Rectal smooth muscle tissue (tissue), 1 donor: Measurements from ENCODE around the gene KMT2C.
"Not testable (repeated sequence)": the region's sequence is repeated elsewhere in the genome, so short reads cannot be mapped to it uniquely, and the experiment has no call there.

Experiments used
- H3K27ac ChIP-seq: one replicate; pipeline ENCODE4 v1.7.0; 2013; ENCODE audit warnings: low read depth, low read length, inconsistent platforms
- H3K27me3 ChIP-seq: one replicate; pipeline ENCODE4 v1.7.0; 2013; ENCODE audit warnings: low read length; ENCODE audit not compliant: control insufficient read depth, insufficient read depth
- H3K36me3 ChIP-seq: one replicate; pipeline ENCODE4 v1.7.0; 2013; ENCODE audit warnings: low read length; ENCODE audit not compliant: control insufficient read depth, insufficient read depth
- H3K4me1 ChIP-seq: one replicate; pipeline ENCODE4 v1.7.0; 2013; ENCODE audit warnings: low read length; ENCODE audit not compliant: control insufficient read depth, insufficient read depth
- H3K4me3 ChIP-seq: one replicate; pipeline ENCODE4 v1.7.0; 2013; ENCODE audit warnings: low read length
- H3K9ac ChIP-seq: one replicate; pipeline ENCODE4 v1.7.0; 2013; ENCODE audit warnings: low read length

KMT2C gene

GRCh38 chr7:152307902-152308301, 127.9 kb downstream of the KMT2C start:
- Histone ChIP-seq H3K4me3 (no peak overlapping the region), H3K9ac (no peak overlapping the region), H3K4me1 (no peaks in the 10 kb centered on the region), H3K36me3 (peaks cover 6% of the 10 kb centered on the region), H3K27ac (no peak overlapping the region), H3K27me3 (no peaks in the 10 kb centered on the region)

GRCh38 chr7:152299542-152300143, 136.2 kb downstream of the KMT2C start:
- not testable (repeated sequence) for H3K27me3 ChIP-seq, H3K27ac ChIP-seq, H3K4me1 ChIP-seq, H3K4me3 ChIP-seq, H3K36me3 ChIP-seq, H3K9ac ChIP-seq

- no peaks in the 10 kb centered on the region for H3K36me3 ChIP-seq
- no peak overlapping the region for H3K4me3 ChIP-seq
- H3K4me1 ChIP-seq: no peaks in the 10 kb centered on the region
These were observed 142.9 kb downstream of the KMT2C start for GRCh38 chr7:152292897-152293296.

GRCh38 chr7:152286972-152287371, 148.8 kb downstream of the KMT2C start:
- H3K27me3 ChIP-seq, H3K4me3 ChIP-seq, H3K4me1 ChIP-seq, H3K36me3 ChIP-seq, H3K27ac ChIP-seq, H3K9ac ChIP-seq: not testable (repeated sequence)

More at GRCh38 chr7:152292897-152293296, 142.9 kb downstream of the KMT2C start:
- Histone ChIP-seq H3K9ac (no peak overlapping the region), H3K27ac (no peak overlapping the region), H3K27me3 (no peaks in the 10 kb centered on the region)

GRCh38 chr7:152286219-152286618, 149.6 kb downstream of the KMT2C start:
- H3K9ac ChIP-seq, H3K27me3 ChIP-seq, H3K4me3 ChIP-seq, H3K4me1 ChIP-seq, H3K27ac ChIP-seq, H3K36me3 ChIP-seq: not testable (repeated sequence)

- H3K36me3 ChIP-seq, H3K27me3 ChIP-seq, H3K9ac ChIP-seq, H3K4me1 ChIP-seq, H3K4me3 ChIP-seq, H3K27ac ChIP-seq: not testable (repeated sequence)
These were observed 150.8 kb downstream of the KMT2C start for GRCh38 chr7:152284998-152285397.

GRCh38 chr7:152277687-152278086, 158.1 kb downstream of the KMT2C start:
- not testable (repeated sequence) for H3K27me3 ChIP-seq, H3K4me1 ChIP-seq, H3K4me3 ChIP-seq, H3K9ac ChIP-seq, H3K27ac ChIP-seq, H3K36me3 ChIP-seq

GRCh38 chr7:152270427-152270826, 165.4 kb downstream of the KMT2C start:
- not testable (repeated sequence) for H3K4me3 ChIP-seq, H3K27me3 ChIP-seq, H3K27ac ChIP-seq, H3K4me1 ChIP-seq, H3K9ac ChIP-seq, H3K36me3 ChIP-seq

GRCh38 chr7:152266859-152267258, 168.9 kb downstream of the KMT2C start:
- not testable (repeated sequence) for H3K27me3 ChIP-seq, H3K4me3 ChIP-seq, H3K9ac ChIP-seq, H3K4me1 ChIP-seq, H3K36me3 ChIP-seq, H3K27ac ChIP-seq

- H3K9ac ChIP-seq, H3K27ac ChIP-seq, H3K27me3 ChIP-seq, H3K4me3 ChIP-seq, H3K4me1 ChIP-seq, H3K36me3 ChIP-seq: not testable (repeated sequence)
These were observed 170.9 kb downstream of the KMT2C start for GRCh38 chr7:152264915-152265314.

- not testable (repeated sequence) for H3K36me3 ChIP-seq, H3K4me3 ChIP-seq, H3K4me1 ChIP-seq, H3K27me3 ChIP-seq, H3K27ac ChIP-seq, H3K9ac ChIP-seq
These were observed 173.7 kb downstream of the KMT2C start for GRCh38 chr7:152262146-152262545.

GRCh38 chr7:152259645-152260044, 176.2 kb downstream of the KMT2C start:
- not testable (repeated sequence) for H3K27ac ChIP-seq, H3K36me3 ChIP-seq, H3K27me3 ChIP-seq, H3K9ac ChIP-seq, H3K4me1 ChIP-seq, H3K4me3 ChIP-seq

GRCh38 chr7:152247851-152248250, 188.0 kb downstream of the KMT2C start:
- H3K27ac ChIP-seq, H3K4me1 ChIP-seq, H3K9ac ChIP-seq, H3K36me3 ChIP-seq, H3K27me3 ChIP-seq, H3K4me3 ChIP-seq: not testable (repeated sequence)
